Measurements from ENCODE around the gene FYB1. TPM values are rescaled to one million over a fixed set of nuclear protein-coding genes. Genes with fewer than 3 reads are reported as not detected.

FYB1 gene
- total RNA-seq, 2 donors from 2014 or later: not detected

GRCh38 chr5:39156082-39156481, 63.3 kb downstream of the FYB1 start:
- DNase-seq: no peak
- no peaks in the 10 kb centered on the region for H3K36me3 ChIP-seq (ENCODE audit: control insufficient read depth, insufficient read depth, low read length)
- H3K27ac ChIP-seq (ENCODE audit: low read depth, low read length): no peak overlapping the region
- Mint-ChIP-seq H3K27me3 (ENCODE audit: insufficient read depth) (peaks cover 2% of the 10 kb centered on the region), H3K4me1 (no peaks in the 10 kb centered on the region), H3K4me3 (no peak overlapping the region), H3K9me3 (no peaks in the 10 kb centered on the region), H3K27ac (no peak overlapping the region), H3K36me3 (ENCODE audit: low read depth) (no peaks in the 10 kb centered on the region)
- no peaks in the 10 kb centered on the region for H3K4me1 ChIP-seq (ENCODE audit: control insufficient read depth, insufficient read depth, low read length)
- no peak overlapping the region for H3K4me3 ChIP-seq (ENCODE audit: low read length)
- H3K9ac ChIP-seq (ENCODE audit: extremely low read depth, low read length, poor library complexity, severe bottlenecking): no peak overlapping the region
- 70 to 84% methylated on average over 2 to 4 of the region's 4 CpGs for WGBS, 2 experiments (ENCODE audit: insufficient coverage in 1 of 2, insufficient read length in 1 of 2)
- no peaks in the 10 kb centered on the region for H3K27me3 ChIP-seq (ENCODE audit: control insufficient read depth, insufficient read depth, low read length, poor library complexity, severe bottlenecking)
- TF ChIP-seq, protein P1, sequence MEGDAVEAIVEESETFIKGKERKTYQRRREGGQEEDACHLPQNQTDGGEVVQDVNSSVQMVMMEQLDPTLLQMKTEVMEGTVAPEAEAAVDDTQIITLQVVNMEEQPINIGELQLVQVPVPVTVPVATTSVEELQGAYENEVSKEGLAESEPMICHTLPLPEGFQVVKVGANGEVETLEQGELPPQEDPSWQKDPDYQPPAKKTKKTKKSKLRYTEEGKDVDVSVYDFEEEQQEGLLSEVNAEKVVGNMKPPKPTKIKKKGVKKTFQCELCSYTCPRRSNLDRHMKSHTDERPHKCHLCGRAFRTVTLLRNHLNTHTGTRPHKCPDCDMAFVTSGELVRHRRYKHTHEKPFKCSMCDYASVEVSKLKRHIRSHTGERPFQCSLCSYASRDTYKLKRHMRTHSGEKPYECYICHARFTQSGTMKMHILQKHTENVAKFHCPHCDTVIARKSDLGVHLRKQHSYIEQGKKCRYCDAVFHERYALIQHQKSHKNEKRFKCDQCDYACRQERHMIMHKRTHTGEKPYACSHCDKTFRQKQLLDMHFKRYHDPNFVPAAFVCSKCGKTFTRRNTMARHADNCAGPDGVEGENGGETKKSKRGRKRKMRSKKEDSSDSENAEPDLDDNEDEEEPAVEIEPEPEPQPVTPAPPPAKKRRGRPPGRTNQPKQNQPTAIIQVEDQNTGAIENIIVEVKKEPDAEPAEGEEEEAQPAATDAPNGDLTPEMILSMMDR (conservative IDR thresholded peaks at IDR 0.05): no peak
- H3K9me3 ChIP-seq (ENCODE audit: control insufficient read depth, low read length): no peaks in the 10 kb centered on the region

GRCh38 chr5:39151745-39152144, 67.6 kb downstream of the FYB1 start:
- H3K27me3 ChIP-seq (ENCODE audit: control insufficient read depth, insufficient read depth, low read length, poor library complexity, severe bottlenecking): no peaks in the 10 kb centered on the region
- no peak overlapping the region for H3K27ac ChIP-seq (ENCODE audit: low read depth, low read length)
- DNase-seq: no peak
- H3K9me3 ChIP-seq (ENCODE audit: control insufficient read depth, low read length): no peaks in the 10 kb centered on the region
- peaks cover 2% of the 10 kb centered on the region for H3K27me3 Mint-ChIP-seq (ENCODE audit: insufficient read depth)
- no peaks in the 10 kb centered on the region for H3K4me1 ChIP-seq (ENCODE audit: control insufficient read depth, insufficient read depth, low read length)
- no peaks in the 10 kb centered on the region for H3K9me3 Mint-ChIP-seq
- WGBS, 2 experiments (ENCODE audit: insufficient coverage in 1 of 2, insufficient read length in 1 of 2): 82% methylated on average over 2 of the region's 2 CpGs; no CpG with 5 or more reads in 1 of the 2 experiments
- no peak overlapping the region for H3K27ac Mint-ChIP-seq
- no peak overlapping the region for H3K4me3 Mint-ChIP-seq
- no peaks in the 10 kb centered on the region for H3K4me1 Mint-ChIP-seq
- H3K4me3 ChIP-seq (ENCODE audit: low read length): no peak overlapping the region
- TF ChIP-seq, protein P1 (conservative IDR thresholded peaks at IDR 0.05): no peak
- H3K36me3 ChIP-seq (ENCODE audit: control insufficient read depth, insufficient read depth, low read length): no peaks in the 10 kb centered on the region
- H3K9ac ChIP-seq (ENCODE audit: extremely low read depth, low read length, poor library complexity, severe bottlenecking): no peak overlapping the region
- H3K36me3 Mint-ChIP-seq (ENCODE audit: low read depth): no peaks in the 10 kb centered on the region

DNA sequence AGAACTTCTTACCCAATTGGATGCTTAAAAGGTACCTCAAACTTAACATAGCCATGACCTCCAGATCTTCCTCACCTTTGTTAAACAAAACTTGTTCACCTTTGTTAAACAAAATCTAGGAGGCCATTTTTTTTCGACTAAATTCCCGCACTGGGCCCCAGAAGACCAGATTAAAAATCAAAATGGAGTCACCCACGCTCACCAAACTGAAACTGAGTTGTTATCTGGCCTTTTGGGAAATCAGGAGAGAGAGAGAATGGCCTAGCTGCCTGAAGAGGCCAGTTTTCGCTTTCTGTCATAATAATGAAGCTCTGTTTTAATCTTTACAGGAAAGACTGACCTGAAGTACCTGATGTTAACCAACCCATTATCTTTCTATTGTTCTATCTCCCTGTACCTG, 69.4 kb downstream of the FYB1 start:
- no peak overlapping the region for H3K4me3 ChIP-seq (ENCODE audit: low read length)
- peaks cover 2% of the 10 kb centered on the region for H3K27me3 Mint-ChIP-seq (ENCODE audit: insufficient read depth)
- TF ChIP-seq, protein P1 (conservative IDR thresholded peaks at IDR 0.05): no peak
- H3K27ac Mint-ChIP-seq: no peak overlapping the region
- WGBS, 2 experiments (ENCODE audit: insufficient coverage in 1 of 2, insufficient read length in 1 of 2): 95 to 96% methylated on average over 4 of the region's 4 CpGs
- no peaks in the 10 kb centered on the region for H3K9me3 Mint-ChIP-seq
- H3K4me1 Mint-ChIP-seq: no peaks in the 10 kb centered on the region
- no peak overlapping the region for H3K9ac ChIP-seq (ENCODE audit: extremely low read depth, low read length, poor library complexity, severe bottlenecking)
- no peaks in the 10 kb centered on the region for H3K4me1 ChIP-seq (ENCODE audit: control insufficient read depth, insufficient read depth, low read length)
- H3K36me3 Mint-ChIP-seq (ENCODE audit: low read depth): no peaks in the 10 kb centered on the region
- DNase-seq: no peak
- no peaks in the 10 kb centered on the region for H3K36me3 ChIP-seq (ENCODE audit: control insufficient read depth, insufficient read depth, low read length)
- H3K27me3 ChIP-seq (ENCODE audit: control insufficient read depth, insufficient read depth, low read length, poor library complexity, severe bottlenecking): no peaks in the 10 kb centered on the region
- no peak overlapping the region for H3K27ac ChIP-seq (ENCODE audit: low read depth, low read length)
- H3K4me3 Mint-ChIP-seq: no peak overlapping the region
- no peaks in the 10 kb centered on the region for H3K9me3 ChIP-seq (ENCODE audit: control insufficient read depth, low read length)
